ENCODE results near the gene HEATR5B. TPM values are rescaled to one million over a fixed set of nuclear protein-coding genes. Genes with fewer than 3 reads are reported as not detected.

HEATR5B gene
- total RNA-seq, 1 experiment from 2014 or later: 14.5 TPM

DNA sequence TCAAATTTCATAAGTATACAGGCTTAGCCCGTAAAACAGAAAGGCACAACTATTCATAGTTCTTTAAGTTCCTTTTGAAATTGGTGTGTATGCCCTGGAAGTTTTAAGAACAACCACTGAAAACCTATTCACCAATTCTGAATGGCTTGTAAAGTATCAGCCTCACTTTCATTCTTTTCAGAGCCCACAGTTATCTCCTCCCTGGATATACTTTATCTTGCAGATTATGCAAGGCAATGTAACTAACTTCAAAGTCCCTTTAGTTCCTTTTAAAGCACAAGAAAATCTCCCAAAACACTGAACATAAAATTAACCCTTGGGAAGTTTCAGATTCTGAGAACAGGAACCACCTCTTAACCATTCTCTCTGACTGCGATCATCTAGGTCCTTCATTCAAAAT, 119.0 kb downstream of the HEATR5B start:
- Mint-ChIP-seq H3K4me3 (ENCODE audit: unreplicated experiment) (peak overlapping the region; percentile 90), H3K27ac (ENCODE audit: low read depth, unreplicated experiment) (peak overlapping the region; percentile 90), H3K27me3 (ENCODE audit: insufficient read depth, unreplicated experiment) (no peaks in the 10 kb centered on the region), H3K4me1 (ENCODE audit: insufficient read depth, unreplicated experiment) (peaks cover 42% of the 10 kb centered on the region), H3K9me3 (ENCODE audit: unreplicated experiment) (no peaks in the 10 kb centered on the region), H3K36me3 (ENCODE audit: insufficient read depth, unreplicated experiment) (no peaks in the 10 kb centered on the region)
- TF ChIP-seq, protein P1, sequence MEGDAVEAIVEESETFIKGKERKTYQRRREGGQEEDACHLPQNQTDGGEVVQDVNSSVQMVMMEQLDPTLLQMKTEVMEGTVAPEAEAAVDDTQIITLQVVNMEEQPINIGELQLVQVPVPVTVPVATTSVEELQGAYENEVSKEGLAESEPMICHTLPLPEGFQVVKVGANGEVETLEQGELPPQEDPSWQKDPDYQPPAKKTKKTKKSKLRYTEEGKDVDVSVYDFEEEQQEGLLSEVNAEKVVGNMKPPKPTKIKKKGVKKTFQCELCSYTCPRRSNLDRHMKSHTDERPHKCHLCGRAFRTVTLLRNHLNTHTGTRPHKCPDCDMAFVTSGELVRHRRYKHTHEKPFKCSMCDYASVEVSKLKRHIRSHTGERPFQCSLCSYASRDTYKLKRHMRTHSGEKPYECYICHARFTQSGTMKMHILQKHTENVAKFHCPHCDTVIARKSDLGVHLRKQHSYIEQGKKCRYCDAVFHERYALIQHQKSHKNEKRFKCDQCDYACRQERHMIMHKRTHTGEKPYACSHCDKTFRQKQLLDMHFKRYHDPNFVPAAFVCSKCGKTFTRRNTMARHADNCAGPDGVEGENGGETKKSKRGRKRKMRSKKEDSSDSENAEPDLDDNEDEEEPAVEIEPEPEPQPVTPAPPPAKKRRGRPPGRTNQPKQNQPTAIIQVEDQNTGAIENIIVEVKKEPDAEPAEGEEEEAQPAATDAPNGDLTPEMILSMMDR (IDR thresholded peaks at IDR 0.05; ENCODE audit: unreplicated experiment): no peak
- ChIA-PET POLR2A (interaction anchor here (1.0 kb wide), 1 partner anchor 14 kb away, joined by 4 read pairs; no protein-coding TSS in a partner anchor), CTCF (no interaction called here)
- BruUV-seq (replicated peaks): TSS peak; percentile 38
- DNase-seq (ENCODE audit: unreplicated experiment): peak; percentile 1
- intact Hi-C loops (cut with micrococcal nuclease): no loop called here

GRCh38 chr2:36964496-36965058, 119.6 kb downstream of the HEATR5B start:
- ChIA-PET CTCF (interaction anchor here (0.9 kb wide), 1 partner anchor 46 kb away, joined by 3 read pairs; no protein-coding TSS in a partner anchor), POLR2A (interaction anchor here (1.0 kb wide), 1 partner anchor 13 kb away, joined by 4 read pairs; no protein-coding TSS in a partner anchor)
- H3K9me3 Mint-ChIP-seq (ENCODE audit: unreplicated experiment): no peaks in the 10 kb centered on the region
- intact Hi-C loops (cut with micrococcal nuclease): no loop called here
- H3K27me3 Mint-ChIP-seq (ENCODE audit: insufficient read depth, unreplicated experiment): no peaks in the 10 kb centered on the region
- H3K36me3 Mint-ChIP-seq (ENCODE audit: insufficient read depth, unreplicated experiment): no peaks in the 10 kb centered on the region
- TF ChIP-seq, protein P1 (IDR thresholded peaks at IDR 0.05; ENCODE audit: unreplicated experiment): no peak
- BruUV-seq (replicated peaks): no TSS peak
- H3K4me1 Mint-ChIP-seq (ENCODE audit: insufficient read depth, unreplicated experiment): peaks cover 42% of the 10 kb centered on the region
- no peak for DNase-seq (ENCODE audit: unreplicated experiment)
- peak overlapping the region; percentile 90 for H3K4me3 Mint-ChIP-seq (ENCODE audit: unreplicated experiment)
- peak overlapping the region; percentile 90 for H3K27ac Mint-ChIP-seq (ENCODE audit: low read depth, unreplicated experiment)

- CTCF ChIA-PET: no interaction called here
- Mint-ChIP-seq H3K27me3 (ENCODE audit: insufficient read depth, unreplicated experiment) (no peaks in the 10 kb centered on the region), H3K4me1 (ENCODE audit: insufficient read depth, unreplicated experiment) (peaks cover 42% of the 10 kb centered on the region), H3K27ac (ENCODE audit: low read depth, unreplicated experiment) (peak overlapping the region; percentile 90), H3K4me3 (ENCODE audit: unreplicated experiment) (no peak overlapping the region), H3K9me3 (ENCODE audit: unreplicated experiment) (no peaks in the 10 kb centered on the region), H3K36me3 (ENCODE audit: insufficient read depth, unreplicated experiment) (no peaks in the 10 kb centered on the region)
- no peak for DNase-seq (ENCODE audit: unreplicated experiment)
- POLR2A ChIA-PET: interaction anchor here (0.6 to 3.6 kb wide), 5 partner anchors 11 to 80 kb away, joined by 3 to 27 read pairs (median 3); no protein-coding TSS in a partner anchor
- intact Hi-C loops (cut with micrococcal nuclease): no loop called here
- no TSS peak for BruUV-seq (replicated peaks)
- TF ChIP-seq, protein P1 (IDR thresholded peaks at IDR 0.05; ENCODE audit: unreplicated experiment): no peak
These were observed 120.4 kb downstream of the HEATR5B start for GRCh38 chr2:36963734-36964133.

DNA sequence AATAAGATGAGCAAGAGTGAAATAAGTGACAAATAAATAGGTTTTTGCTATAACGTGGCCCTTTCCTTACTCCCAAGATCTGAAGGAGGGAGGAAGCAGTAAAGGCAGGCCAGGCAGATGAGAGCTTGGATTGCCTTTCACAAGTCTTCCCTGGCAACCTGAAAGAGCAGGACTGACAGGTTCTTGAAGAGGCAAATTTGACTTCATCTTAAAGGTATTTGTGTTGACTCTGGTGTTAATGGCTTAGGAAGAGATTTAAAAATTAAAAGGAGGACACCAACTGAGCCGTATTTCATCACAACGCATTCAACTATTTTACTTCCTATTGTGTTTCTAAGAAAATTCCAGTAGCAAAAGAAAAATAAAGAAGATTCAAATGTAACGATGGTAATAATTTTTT, 121.1 kb downstream of the HEATR5B start:
- no peaks in the 10 kb centered on the region for H3K27me3 Mint-ChIP-seq (ENCODE audit: insufficient read depth, unreplicated experiment)
- no peaks in the 10 kb centered on the region for H3K9me3 Mint-ChIP-seq (ENCODE audit: unreplicated experiment)
- DNase-seq (ENCODE audit: unreplicated experiment): no peak
- TF ChIP-seq, protein P1 (IDR thresholded peaks at IDR 0.05; ENCODE audit: unreplicated experiment): no peak
- peak overlapping the region; percentile 64 for H3K27ac Mint-ChIP-seq (ENCODE audit: low read depth, unreplicated experiment)
- intact Hi-C loops (cut with micrococcal nuclease): no loop called here
- ChIA-PET POLR2A (interaction anchor here (1.4 to 3.6 kb wide), 3 partner anchors 10 to 37 kb away, joined by 3 to 27 read pairs (median 7); no protein-coding TSS in a partner anchor), CTCF (interaction anchor here (0.7 to 1.2 kb wide), 2 partner anchors 32 to 183 kb away, joined by 3 read pairs; no protein-coding TSS in a partner anchor)
- peaks cover 41% of the 10 kb centered on the region for H3K4me1 Mint-ChIP-seq (ENCODE audit: insufficient read depth, unreplicated experiment)
- BruUV-seq (replicated peaks): no TSS peak
- H3K4me3 Mint-ChIP-seq (ENCODE audit: unreplicated experiment): no peak overlapping the region
- H3K36me3 Mint-ChIP-seq (ENCODE audit: insufficient read depth, unreplicated experiment): peaks cover 5% of the 10 kb centered on the region
